ENCODE measurements around the gene TBPL1.

Gene TBPL1

DNA sequence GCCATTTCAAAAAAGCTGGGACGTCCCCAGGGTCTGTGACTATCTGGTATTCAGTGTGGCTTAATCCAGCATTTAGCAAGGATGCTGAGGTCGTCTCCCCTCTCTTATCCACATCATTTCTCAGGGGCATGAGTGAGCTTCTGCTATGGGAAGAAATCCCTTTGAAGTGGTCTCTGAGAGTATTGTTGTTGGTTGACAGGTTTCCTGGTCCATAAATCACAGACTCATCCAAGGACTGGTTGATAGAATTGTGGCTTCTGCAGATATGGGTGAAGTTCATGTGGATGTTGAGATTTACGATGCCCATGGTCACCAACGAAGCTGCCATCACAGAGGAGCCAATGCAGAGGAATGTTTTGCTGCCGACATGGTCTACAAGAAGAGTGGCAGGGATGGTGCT is 75.4 kb downstream of the TBPL1 start:
- ChIA-PET CTCF (interaction anchor here (1.2 to 1.5 kb wide), 3 partner anchors 15 to 55 kb away, joined by 3 read pairs; no protein-coding TSS in a partner anchor), POLR2A (no interaction called here)
- DNase-seq (ENCODE audit: extremely low spot score) = no peak
- TF ChIP-seq, protein P1, sequence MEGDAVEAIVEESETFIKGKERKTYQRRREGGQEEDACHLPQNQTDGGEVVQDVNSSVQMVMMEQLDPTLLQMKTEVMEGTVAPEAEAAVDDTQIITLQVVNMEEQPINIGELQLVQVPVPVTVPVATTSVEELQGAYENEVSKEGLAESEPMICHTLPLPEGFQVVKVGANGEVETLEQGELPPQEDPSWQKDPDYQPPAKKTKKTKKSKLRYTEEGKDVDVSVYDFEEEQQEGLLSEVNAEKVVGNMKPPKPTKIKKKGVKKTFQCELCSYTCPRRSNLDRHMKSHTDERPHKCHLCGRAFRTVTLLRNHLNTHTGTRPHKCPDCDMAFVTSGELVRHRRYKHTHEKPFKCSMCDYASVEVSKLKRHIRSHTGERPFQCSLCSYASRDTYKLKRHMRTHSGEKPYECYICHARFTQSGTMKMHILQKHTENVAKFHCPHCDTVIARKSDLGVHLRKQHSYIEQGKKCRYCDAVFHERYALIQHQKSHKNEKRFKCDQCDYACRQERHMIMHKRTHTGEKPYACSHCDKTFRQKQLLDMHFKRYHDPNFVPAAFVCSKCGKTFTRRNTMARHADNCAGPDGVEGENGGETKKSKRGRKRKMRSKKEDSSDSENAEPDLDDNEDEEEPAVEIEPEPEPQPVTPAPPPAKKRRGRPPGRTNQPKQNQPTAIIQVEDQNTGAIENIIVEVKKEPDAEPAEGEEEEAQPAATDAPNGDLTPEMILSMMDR (IDR thresholded peaks at IDR 0.05; ENCODE audit: control extremely low read depth, extremely low read depth, low read depth, missing control alignments) = no peak

- CTCF ChIA-PET = interaction anchor here (1.3 kb wide), 1 partner anchor 57 kb away, joined by 3 read pairs; no protein-coding TSS in a partner anchor
- POLR2A ChIA-PET = no interaction called here
- TF ChIP-seq, protein P1 (IDR thresholded peaks at IDR 0.05; ENCODE audit: control extremely low read depth, extremely low read depth, low read depth, missing control alignments) = no peak
Observed at GRCh38 chr6:134029495-134030455, 76.8 kb downstream of the TBPL1 start.

DNA sequence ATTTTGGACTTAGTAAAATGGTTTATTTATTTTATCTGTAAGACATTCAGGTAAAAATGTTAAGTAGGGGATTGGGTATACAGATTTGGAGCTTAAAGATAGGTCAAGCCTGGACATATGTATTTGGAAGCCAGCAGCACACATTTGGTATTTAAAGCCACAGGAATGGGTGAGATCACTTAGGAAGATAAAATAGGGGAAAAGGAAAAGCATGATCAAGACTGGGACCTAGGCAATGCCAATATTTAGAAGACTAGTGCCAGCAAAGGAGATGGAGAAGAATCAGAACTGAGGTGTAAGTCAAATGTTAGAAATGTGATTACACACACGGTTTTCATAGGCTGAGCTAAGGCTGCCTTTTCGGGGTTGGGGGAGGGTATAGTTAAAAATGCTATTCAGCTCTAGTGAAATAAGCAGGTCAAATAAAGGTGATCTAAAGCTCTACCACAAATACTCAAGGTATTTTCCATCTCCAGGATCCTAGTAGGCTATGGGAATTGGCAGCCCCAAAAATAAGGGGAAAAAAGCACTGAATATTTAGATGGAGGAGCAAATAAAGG is 78.8 kb downstream of the TBPL1 start:
- TF ChIP-seq, protein P1 (IDR thresholded peaks at IDR 0.05; ENCODE audit: control extremely low read depth, extremely low read depth, low read depth, missing control alignments) = no peak
- no peak for DNase-seq (ENCODE audit: extremely low spot score)
- ChIA-PET CTCF (interaction anchor here (1.0 to 1.4 kb wide), 2 partner anchors 10 to 17 kb away, joined by 3 to 6 read pairs; no protein-coding TSS in a partner anchor), POLR2A (no interaction called here)

More at GRCh38 chr6:134029495-134030455, 76.8 kb downstream of the TBPL1 start:
- DNase-seq (ENCODE audit: extremely low spot score) = no peak

DNA sequence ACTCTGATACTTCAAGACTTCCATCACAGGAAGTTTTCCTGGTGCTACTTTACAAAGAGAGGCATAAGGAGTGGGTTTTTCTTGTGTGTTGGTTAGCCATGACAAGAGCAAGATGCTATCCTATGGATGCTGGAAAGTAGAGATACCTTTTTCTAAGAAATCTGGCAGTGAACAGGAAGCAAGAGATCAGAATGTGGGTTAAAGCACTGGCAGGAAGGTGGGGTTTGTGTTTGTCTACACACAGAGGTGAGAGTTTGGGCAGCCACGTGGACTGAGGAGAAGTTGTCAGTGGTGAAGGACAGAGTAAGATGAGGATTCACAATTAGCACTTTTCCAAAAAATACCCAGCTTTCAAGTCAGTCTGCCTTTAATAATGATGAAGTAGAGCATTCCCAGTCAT is 81.5 kb downstream of the TBPL1 start:
- TF ChIP-seq, protein P1 (IDR thresholded peaks at IDR 0.05; ENCODE audit: control extremely low read depth, extremely low read depth, low read depth, missing control alignments) = no peak
- ChIA-PET POLR2A (no interaction called here), CTCF (no interaction called here)
- DNase-seq (ENCODE audit: extremely low spot score) = no peak

GRCh38 chr6:134034961-134035822 is 82.2 kb downstream of the TBPL1 start:
- ChIA-PET POLR2A (no interaction called here), CTCF (interaction anchor here (0.9 kb wide), 2 partner anchors 11 to 1211 kb away, joined by 3 read pairs; no protein-coding TSS in a partner anchor)
- TF ChIP-seq, protein P1 (IDR thresholded peaks at IDR 0.05; ENCODE audit: control extremely low read depth, extremely low read depth, low read depth, missing control alignments) = no peak
- no peak for DNase-seq (ENCODE audit: extremely low spot score)

GRCh38 chr6:134035823-134036296 is 82.8 kb downstream of the TBPL1 start:
- TF ChIP-seq, protein P1 (IDR thresholded peaks at IDR 0.05; ENCODE audit: control extremely low read depth, extremely low read depth, low read depth, missing control alignments) = no peak
- POLR2A ChIA-PET = no interaction called here
- CTCF ChIA-PET = interaction anchor here (0.9 to 2.1 kb wide), 3 partner anchors 12 to 1211 kb away, joined by 3 to 7 read pairs (median 3); no protein-coding TSS in a partner anchor
- DNase-seq (ENCODE audit: extremely low spot score) = no peak

Data from GM10248 (cell line).